T47D (cell line): ENCODE data around the gene SLA2.
"Not testable (repeated sequence)": the region's sequence is repeated elsewhere in the genome, so short reads cannot be mapped to it uniquely, and the experiment has no call there.

ENCODE experiments used
- DNase-seq, 2 experiments: peaks; one replicate each; pipeline versions ENCODE4 v3.0.0 to v3.0.0-alpha.2; 2011 to 2012; ENCODE audit warnings: low read depth in 1 of 2, low spot score in 1 of 2
- JUND ChIP-seq: IDR thresholded peaks from 2 replicates; pipeline ENCODE4 v1.6.1; 2012; ENCODE audit warnings: low read depth
- in situ Hi-C: cut with HindIII; loops from 2 replicates; pipeline ENCODE4 v1.10.0; 2016; ENCODE audit warnings: low sequenced_read_pairs, low pct_unique_long_range_greater_than_20kb

SLA2 gene

DNA sequence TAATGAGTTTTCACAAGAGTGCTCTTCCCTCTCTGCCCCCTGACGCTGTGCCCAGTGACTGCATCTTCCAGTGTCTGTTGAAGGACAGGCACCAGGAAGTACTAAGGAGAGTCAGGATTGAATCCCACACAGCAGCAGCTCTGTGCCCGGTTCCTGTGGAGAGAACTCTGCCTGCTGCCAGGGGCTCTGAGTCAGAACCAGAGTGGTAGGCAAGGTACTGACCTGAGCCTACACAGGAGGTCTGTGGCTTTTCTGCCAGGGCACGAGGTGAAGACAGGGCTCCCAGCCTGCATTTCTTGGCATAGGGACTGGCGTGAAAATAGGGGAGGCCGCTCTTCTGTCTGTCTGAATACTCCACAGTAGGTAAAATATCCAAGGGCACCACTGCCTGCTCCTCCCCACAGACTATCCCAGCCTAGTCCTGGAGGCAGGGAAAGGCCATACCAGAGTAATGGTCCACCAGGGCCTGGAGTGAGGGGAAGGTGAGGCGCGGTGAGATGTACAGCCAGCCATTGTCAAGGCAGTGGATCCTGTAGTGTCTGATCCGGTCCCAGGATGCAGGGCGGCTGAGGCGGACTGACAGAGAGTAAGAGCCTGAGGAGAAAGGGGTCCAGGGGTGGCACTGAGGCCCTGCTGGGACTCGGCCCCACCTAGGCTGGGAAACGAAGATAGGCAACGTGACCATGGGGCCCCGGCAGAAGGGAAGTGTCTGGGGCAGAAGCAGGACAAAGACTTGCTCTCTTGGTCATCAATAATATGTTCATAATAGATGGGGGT lies 31.0 kb downstream of the SLA2 start:
- no peak for DNase-seq
- in situ Hi-C loops = no loop called here
- no peak for TF ChIP-seq JUND

DNA sequence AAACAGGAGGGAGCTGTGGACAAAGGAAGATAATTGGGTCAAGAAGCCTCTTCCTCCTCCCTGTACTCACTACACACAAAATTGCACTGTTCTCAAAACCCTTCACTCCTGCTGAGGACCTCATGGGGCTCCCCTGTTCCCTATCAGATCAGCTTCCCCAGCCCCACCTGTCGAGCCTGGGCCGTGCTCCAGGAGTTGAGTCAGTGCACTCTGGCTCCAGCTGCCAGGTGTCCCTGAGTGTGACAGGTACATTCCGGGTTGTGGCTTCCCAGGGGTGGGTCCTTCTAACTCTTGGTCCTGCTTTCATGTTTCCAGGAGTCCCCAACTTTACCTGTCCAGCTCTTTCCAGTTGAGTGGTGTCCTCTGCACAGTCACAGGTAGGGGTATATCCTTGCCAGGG lies 32.0 kb downstream of the SLA2 start:
- no peak for DNase-seq
- no peak for TF ChIP-seq JUND
- in situ Hi-C loops = no loop called here

DNA sequence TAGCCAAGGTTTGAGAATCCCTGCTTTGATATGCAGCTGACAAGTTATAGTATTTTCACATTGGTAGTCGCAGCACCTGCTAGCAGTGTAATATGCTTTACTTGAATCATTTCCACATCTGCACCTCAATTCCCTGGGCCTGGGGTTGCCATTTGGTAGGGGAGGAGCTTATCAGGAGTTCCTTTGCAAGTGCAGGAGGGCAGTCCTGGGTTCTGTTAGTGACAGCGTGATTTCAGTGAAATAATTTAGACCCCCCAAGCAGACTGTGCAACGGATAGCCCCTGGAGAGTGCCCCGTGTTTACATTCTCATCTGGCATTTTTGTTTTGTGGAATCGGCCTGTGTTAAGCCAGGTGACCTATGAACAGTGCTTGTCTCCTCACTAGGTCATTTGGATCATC lies 34.4 kb downstream of the SLA2 start:
- in situ Hi-C loops = no loop called here
- no peak for TF ChIP-seq JUND

DNA sequence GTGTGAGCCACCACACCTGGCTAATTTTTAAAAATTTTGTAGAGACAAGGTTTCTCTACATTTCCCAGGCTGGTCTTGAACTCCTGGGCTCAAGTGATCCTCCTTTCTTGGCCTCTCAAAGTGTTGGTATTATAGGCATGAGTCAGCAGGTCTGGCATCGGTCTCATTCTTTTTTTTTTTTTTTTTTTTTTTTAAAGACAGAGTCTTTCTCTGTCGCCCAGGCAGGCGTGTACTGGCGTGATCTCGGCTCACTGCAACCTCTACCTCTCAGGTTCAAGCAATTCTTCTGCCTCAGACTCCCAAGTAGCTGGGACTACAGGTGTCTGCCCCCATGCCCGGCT lies 37.6 kb downstream of the SLA2 start:
- DNase-seq, in situ Hi-C loops: not testable (repeated sequence)

More for the DNA sequence above, 34.4 kb downstream of the SLA2 start:
- no peak for DNase-seq

DNA sequence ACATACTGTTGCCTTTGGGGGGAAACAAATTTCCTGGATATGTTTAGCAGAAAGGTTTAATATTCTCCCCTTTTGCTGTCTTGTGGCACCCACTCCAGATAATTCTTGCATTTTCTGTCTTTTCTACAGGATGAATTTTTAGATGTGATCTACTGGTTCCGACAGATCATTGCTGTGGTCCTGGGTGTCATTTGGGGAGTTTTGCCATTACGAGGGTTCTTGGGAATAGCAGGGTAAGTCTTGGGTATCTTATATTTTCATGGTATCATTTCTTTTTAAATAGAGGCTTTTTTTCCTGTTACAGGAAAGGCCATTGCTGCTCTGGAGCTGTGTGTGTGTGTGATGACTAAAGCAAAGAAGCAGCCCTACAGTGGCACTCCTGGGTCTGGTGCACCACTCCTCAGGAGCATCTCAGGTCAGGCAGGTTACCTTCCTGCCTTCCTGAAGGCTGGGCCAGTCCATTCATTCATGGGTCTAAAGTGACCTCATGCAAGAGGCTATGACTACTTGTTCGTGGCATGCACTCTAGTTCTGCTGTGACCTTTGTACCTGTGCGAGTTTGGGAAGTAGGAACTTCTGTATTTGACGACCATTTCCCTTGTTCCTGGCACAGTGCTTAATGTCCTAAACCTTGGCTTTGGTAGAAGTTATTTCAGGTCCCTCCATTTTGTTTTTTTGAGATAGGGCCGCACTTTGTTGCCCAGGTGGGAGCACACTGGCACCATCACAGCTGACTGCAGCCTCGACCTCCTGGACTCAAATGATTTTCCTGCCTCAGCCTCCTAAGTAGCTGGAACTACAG lies 38.2 kb downstream of the SLA2 start:
- no peak for DNase-seq
- TF ChIP-seq JUND = no peak
- in situ Hi-C loops = no loop called here

DNA sequence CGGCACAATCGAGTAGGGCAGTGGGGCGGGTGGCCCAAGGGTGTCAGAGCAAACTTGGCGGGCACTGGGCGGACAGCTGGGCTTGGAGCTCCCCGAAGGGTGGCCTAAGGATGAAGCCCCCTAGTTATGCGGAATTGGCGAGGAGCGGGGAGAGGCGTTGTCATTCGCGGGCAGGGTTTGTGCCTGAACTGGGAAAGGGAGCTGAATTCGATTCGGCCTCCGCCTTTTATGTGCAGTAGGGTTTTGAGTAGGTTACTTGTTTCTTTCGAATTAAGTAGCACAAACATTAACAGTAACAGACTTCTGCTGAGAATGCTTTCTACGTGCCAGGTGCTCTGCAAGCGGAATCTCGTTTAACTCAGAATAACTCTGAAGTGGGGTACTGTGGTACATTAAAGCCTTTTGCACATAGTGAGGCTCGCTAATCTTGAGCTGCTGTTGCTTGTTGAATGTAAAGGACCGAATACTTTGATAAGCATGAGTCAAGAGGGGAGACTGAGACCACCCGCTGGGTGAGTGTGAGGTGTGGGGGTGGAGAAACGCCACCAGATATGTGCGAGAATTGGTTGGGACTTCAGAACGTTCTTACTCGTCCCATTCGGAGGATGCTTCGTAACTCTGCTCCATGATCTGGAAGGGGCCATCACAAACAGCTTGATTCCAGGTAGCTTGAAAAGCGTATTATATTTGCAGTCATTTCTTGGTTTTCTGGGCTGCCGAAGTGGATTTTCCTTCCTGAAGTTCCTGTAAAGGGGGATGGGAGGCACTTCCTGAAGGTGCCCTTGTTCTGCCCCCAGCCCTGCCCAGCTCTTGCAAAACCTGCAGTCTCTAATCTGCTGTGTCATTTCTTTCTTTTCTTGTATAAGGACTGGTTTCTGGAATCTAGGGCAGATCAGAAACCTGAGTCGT lies 39.6 kb downstream of the SLA2 start:
- no peak for TF ChIP-seq JUND
- in situ Hi-C loops = no loop called here
- peak in 1 of 2 experiments; percentile 26 for DNase-seq

DNA sequence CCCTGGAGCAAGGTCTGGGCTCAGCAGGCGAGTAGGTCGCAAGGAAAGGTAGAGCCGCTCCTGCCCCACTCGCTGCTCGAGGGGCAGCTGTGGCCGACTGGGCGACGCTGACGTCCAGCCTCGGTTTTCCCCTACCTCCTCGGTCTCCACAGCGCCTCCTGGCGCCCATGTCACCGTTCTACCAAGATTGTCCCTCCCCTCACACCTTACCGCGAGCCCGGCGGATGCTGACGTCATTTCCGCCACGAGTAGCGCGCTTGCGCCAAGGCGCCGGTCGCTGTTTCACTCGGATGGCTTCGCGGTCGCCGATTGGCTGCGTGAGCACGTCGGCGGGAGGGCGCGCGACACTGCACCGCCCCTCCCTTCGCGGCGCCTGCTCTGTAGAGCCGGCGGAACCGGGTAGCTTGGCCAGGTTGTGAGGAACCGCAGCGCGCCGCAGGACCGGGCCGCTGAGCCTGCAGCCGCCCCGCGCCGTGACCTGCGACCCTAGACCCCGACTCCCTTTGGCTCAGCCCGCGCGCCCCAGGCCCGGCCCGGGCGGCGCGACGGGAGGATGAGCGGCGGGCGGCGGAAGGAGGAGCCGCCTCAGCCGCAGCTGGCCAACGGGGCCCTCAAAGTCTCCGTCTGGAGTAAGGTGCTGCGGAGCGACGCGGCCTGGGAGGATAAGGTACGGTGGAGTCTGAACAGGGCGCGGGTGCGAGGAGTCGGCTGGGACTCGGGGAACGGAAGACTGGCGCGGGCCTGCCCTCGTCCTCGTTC lies 40.4 kb downstream of the SLA2 start, which contains the start of gene RAB5IF:
Gene RAB5IF, plus strand, starts transcription at position 381 of the 759 bp plus-strand sequence. Its CDS starts 173 bp downstream, at position 554.
- in situ Hi-C loops = no loop called here
- DNase-seq = peak; percentile 86 to 99
- TF ChIP-seq JUND = no peak

DNA sequence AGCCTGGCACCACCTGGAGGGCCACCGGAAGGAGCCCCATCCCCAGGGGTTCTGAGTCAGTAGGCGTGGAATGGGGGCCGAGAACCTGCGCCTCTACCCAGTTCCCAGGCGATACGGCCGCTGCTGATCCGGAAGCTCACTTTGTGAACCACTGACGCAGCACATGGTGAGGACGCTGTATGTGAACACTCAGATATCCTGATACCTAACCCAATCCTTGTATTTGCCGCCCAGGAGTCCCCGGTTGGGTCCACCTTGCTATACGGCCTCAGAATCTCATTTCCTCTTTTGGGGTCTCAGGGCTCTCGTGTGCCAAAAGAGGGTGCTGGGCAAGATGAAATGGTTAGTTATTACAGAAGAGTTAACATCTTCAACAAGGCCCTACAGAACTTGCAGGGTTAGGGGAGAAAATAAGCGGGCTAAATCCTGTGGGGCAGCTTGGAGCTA lies 41.0 kb downstream of the SLA2 start:
- no peak for DNase-seq
- in situ Hi-C loops = no loop called here
- no peak for TF ChIP-seq JUND

DNA sequence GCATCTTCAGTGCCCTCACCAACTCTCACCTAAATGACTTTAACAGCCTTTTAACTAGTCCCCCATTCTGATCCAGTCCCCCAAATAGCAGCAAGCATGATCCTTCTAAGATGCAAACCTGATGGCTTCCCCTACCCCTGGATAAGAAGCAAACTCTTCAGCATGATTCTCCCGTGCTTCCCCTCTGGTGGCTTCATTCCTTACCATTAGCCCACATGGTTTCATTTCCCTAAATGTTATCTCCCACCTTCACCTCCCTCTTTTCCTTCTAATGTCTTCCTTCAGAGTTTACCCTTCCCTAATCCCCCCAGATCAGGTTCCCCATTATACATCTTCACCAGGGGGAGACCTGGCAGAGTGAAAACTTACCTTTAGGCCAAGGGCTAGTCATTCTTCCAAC lies 44.5 kb downstream of the SLA2 start:
- no peak for TF ChIP-seq JUND
- no peak for DNase-seq
- in situ Hi-C loops = no loop called here

DNA sequence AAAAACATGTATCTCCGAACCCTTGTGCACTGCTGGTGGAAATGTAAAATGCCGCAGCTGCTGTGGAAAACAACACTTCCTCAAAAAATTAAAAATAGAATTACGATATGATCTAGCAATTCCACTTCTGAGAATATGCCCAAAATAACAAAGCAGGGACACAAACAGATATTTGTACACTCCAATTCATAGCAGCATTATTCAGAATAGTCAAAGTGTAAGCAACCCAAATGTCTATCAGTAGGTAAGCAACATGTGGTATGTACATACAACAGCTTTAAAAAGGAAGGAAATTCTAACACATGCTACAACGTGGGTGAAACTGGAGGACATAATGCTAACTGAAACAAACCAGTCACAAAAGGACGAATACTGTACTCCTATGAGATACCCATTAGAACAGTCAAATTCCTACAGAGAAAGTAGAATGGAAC lies 46.1 kb downstream of the SLA2 start:
- TF ChIP-seq JUND = no peak
- DNase-seq = no peak
- in situ Hi-C loops = no loop called here

DNA sequence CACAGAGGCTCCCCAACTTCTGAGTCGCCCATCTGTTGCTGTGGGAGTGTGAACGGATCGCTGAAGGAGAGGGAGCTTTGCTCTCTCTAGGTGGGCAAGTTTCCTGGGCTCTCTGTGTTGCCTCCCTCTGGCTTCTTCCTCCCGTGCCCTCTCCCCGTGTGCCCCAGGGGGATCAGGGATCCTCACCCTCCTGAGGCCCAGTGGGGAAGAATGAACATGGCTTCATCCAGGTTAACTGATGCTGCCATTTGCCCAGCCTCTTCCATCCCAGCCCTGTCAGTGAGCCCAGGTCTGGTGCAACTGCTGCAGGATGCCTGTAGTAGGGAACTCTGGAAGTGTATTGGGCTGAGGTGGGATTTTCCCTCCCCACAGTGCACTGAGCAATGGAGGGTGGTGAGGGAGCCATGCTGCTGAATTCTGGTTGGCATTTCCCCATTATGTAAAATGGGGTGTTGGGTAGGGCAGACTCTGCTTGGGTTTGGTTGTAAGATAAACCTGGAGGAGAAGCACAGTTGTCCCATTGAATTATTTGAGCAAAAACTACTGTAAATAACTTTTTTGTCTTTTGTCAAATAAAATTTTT lies 52.6 kb downstream of the SLA2 start:
- in situ Hi-C loops = no loop called here
- DNase-seq = no peak
- no peak for TF ChIP-seq JUND
